GM12878 (cell line): Measurements from ENCODE around the gene TAGLN. TPM values are rescaled to one million over a fixed set of nuclear protein-coding genes. Genes with fewer than 3 reads are reported as not detected.

Experiments
- ATAC-seq: fragments of 200-7000 bp; cut with Tn5 transposase; 3 replicates; pipeline ENCODE4 v1.9.1; 2020; ENCODE audit warnings: mild to moderate bottlenecking, moderate library complexity
- BruUV-seq: library from RNA; stranded (reverse); fragments of 400-500 nt; replicated peaks from 2 replicates; lab custom pipeline; 2021; lab: Mats Ljungman, UMichigan
- CTCF ChIA-PET: fragments of 300-600 bp; sonication (Branson Sonifier 250); formaldehyde crosslinking; extraction: SDS; loops from one replicate; lab custom pipeline; 2021; ENCODE audit warnings: inconsistent platforms; lab: Yijun Ruan, JAX
- POLR2A ChIA-PET: fragments of 350-600 bp; formaldehyde crosslinking; extraction: SDS; loops from one replicate; lab custom pipeline; 2021; ENCODE audit warnings: inconsistent platforms; lab: Charles Lee
- RAD21 ChIA-PET: fragments of 300-600 bp; sonication (Branson Sonifier 250); formaldehyde crosslinking; loops from one replicate; lab custom pipeline; 2023; ENCODE audit warnings: antibody characterized with exemption; ENCODE audit not compliant: unreplicated experiment; lab: Charles Lee
- SMC1A ChIA-PET: fragments of 300-600 bp; sonication (Branson Sonifier 250); formaldehyde crosslinking; loops from one replicate; lab custom pipeline; 2023; ENCODE audit not compliant: unreplicated experiment, uncharacterized antibody; lab: Charles Lee
- DNase-seq: peaks from one replicate; pipeline ENCODE4 v3.0.0-alpha.2; 2011; ENCODE audit warnings: low read depth, low spot score
- FAIRE-seq: peaks from 3 replicates; lab custom pipeline; 2011; peaks lifted over from hg19 to GRCh38; lab: Jason Lieb, UNC
- H2AFZ ChIP-seq: 2 replicates; pipeline ENCODE4 v1.6.0; 2011; ENCODE audit warnings: low read depth, low read length, control low read depth; ENCODE audit not compliant: control insufficient read depth
- H3K27ac ChIP-seq: 2 replicates; pipeline ENCODE4 v1.5.1; 2011; ENCODE audit warnings: control low read depth; ENCODE audit not compliant: control insufficient read depth, insufficient read depth
- H3K27me3 ChIP-seq, 2 experiments: replicated peaks in 1 of 2; 2 replicates each; pipeline versions ENCODE4 v1.6.0 to v1.6.1; 2011; ENCODE audit warnings: low read length in 1 of 2; ENCODE audit not compliant: control insufficient read depth in 2 of 2, insufficient read depth in 2 of 2
- H3K36me3 ChIP-seq, 2 experiments: 2 replicates each; pipeline ENCODE4 v1.5.1; 2011; ENCODE audit warnings: low read length in 1 of 2; ENCODE audit not compliant: control insufficient read depth in 2 of 2, insufficient read depth in 2 of 2
- H3K4me1 ChIP-seq: 2 replicates; pipeline ENCODE4 v1.6.1; 2011; ENCODE audit warnings: mild to moderate bottlenecking, low read length, moderate library complexity, mixed read lengths; ENCODE audit not compliant: control insufficient read depth, insufficient read depth
- H3K4me2 ChIP-seq: 2 replicates; pipeline ENCODE4 v1.6.0; 2011; ENCODE audit warnings: control low read depth; ENCODE audit not compliant: control insufficient read depth, insufficient read depth
- H3K4me3 ChIP-seq: fragments of 200-600 bp; sonication (generic); 2 replicates; pipeline ENCODE4 v1.5.1; 2016
- H3K79me2 ChIP-seq: 2 replicates; pipeline ENCODE4 v1.6.0; 2011; ENCODE audit warnings: low read length; ENCODE audit not compliant: control insufficient read depth, insufficient read depth
- H3K9ac ChIP-seq: 2 replicates; pipeline ENCODE4 v1.8.0; 2011; ENCODE audit warnings: low read length, control low read depth, mixed read lengths; ENCODE audit not compliant: control insufficient read depth, insufficient read depth
- H3K9me3 ChIP-seq: replicated peaks from 3 replicates; pipeline ENCODE4 v1.5.1; 2011; ENCODE audit warnings: mild to moderate bottlenecking, low read length; ENCODE audit not compliant: control insufficient read depth, insufficient read depth
- H4K20me1 ChIP-seq: 2 replicates; pipeline ENCODE4 v1.6.0; 2011; ENCODE audit not compliant: control insufficient read depth, insufficient read depth
- ATF7 ChIP-seq: fragments of 450-650 bp; IDR thresholded peaks from 2 replicates; pipeline ENCODE4 v1.6.1; 2016; ENCODE audit warnings: low read depth, mild to moderate bottlenecking
- BMI1 ChIP-seq: fragments of 450-650 bp; IDR thresholded peaks from 2 replicates; pipeline ENCODE4 v1.6.1; 2016; ENCODE audit warnings: mild to moderate bottlenecking, moderate library complexity, borderline replicate concordance
- ELK1 ChIP-seq: IDR thresholded peaks from 2 replicates; pipeline ENCODE4 v1.6.1; 2012; ENCODE audit warnings: low read depth, low read length, improper control_type of control experiment
- MLLT1 ChIP-seq: fragments of 450-650 bp; IDR thresholded peaks from 2 replicates; pipeline ENCODE4 v1.6.1; 2016; ENCODE audit warnings: mild to moderate bottlenecking
- MXI1 ChIP-seq: fragments of 150-350 bp; IDR thresholded peaks from 2 replicates; pipeline ENCODE4 v1.6.1; 2011; ENCODE audit warnings: low read depth, mild to moderate bottlenecking, inconsistent platforms, low read length, improper control_type of control experiment
- MYB ChIP-seq: fragments of 150-350 bp; IDR thresholded peaks from 2 replicates; pipeline ENCODE4 v1.6.1; 2014; ENCODE audit warnings: mild to moderate bottlenecking, low read depth, low read length, borderline replicate concordance
- MYC ChIP-seq: IDR thresholded peaks from 2 replicates; pipeline ENCODE4 v1.6.1; 2011; ENCODE audit warnings: mild to moderate bottlenecking, low read length, moderate library complexity, inconsistent platforms; ENCODE audit not compliant: insufficient read depth, insufficient replicate concordance, insufficient read length, severe bottlenecking
- NKRF ChIP-seq: fragments of 450-650 bp; conservative IDR thresholded peaks from 2 replicates; pipeline ENCODE4 v1.6.1; 2017; ENCODE audit warnings: mild to moderate bottlenecking, moderate library complexity
- RELB ChIP-seq: fragments of 450-650 bp; IDR thresholded peaks from 2 replicates; pipeline ENCODE4 v1.6.1; 2017; ENCODE audit warnings: low read depth, mild to moderate bottlenecking, moderate library complexity
- SRF ChIP-seq, 2 experiments: IDR thresholded peaks; 2 replicates each; pipeline ENCODE4 v1.6.1; 2011; ENCODE audit warnings: low read depth in 2 of 2, low read length in 2 of 2, mild to moderate bottlenecking in 1 of 2, moderate library complexity in 1 of 2
- SUPT20H ChIP-seq: IDR thresholded peaks from 2 replicates; pipeline ENCODE4 v1.6.1; 2011; ENCODE audit warnings: low read depth, mild to moderate bottlenecking, low read length, moderate library complexity, borderline replicate concordance; ENCODE audit not compliant: control insufficient read depth
- TARDBP ChIP-seq: IDR thresholded peaks from 2 replicates; pipeline ENCODE4 v1.6.1; 2016; ENCODE audit warnings: borderline replicate concordance
- ZSCAN29 ChIP-seq: fragments of 450-650 bp; IDR thresholded peaks from 2 replicates; pipeline ENCODE4 v1.6.1; 2017; ENCODE audit warnings: mild to moderate bottlenecking, moderate library complexity
- WGBS: methylation state at CpG from one replicate; pipeline ENCODE4 v1.1.6; 2016; ENCODE audit warnings: low lambda C conversion rate; ENCODE audit not compliant: insufficient replicate concordance, insufficient coverage; ENCODE audit errors: missing lambda C conversion rate; 5-methylcytosine and 5-hydroxymethylcytosine counted together
- in situ Hi-C: fragments of 300-500 bp; cut with MboI; formaldehyde crosslinking; loops from 9 replicates; pipeline ENCODE4 v1.14.3; 2018; ENCODE audit warnings: mixed read lengths
- intact Hi-C: fragments of 100-400 bp; cut with micrococcal nuclease; formaldehyde crosslinking; loops from one replicate; pipeline ENCODE4 v1.14.2; 2022; ENCODE audit not compliant: unreplicated experiment
- polyA plus RNA-seq, 11 experiments: library from polyadenylated mRNA; depleted of rRNA in 4 of 11; unstranded in 6 of 11; stranded (reverse) in 5 of 11; fragments of >200 nt; fragmentation: Nextera tagmentation in 4 of 11; fragmentation: Illumina TruSeq in 1 of 11; extraction: Ambion mirVana in 4 of 11; extraction: Trizol in 1 of 11; gene quantifications; 1 replicate in 1 of 11; 2 replicates in 10 of 11; pipeline versions ENCODE4 v1.2.1 to v1.2.3, GENCODE V29; 2011 to 2016; ENCODE audit warnings: inconsistent platforms in 2 of 11, missing spikeins in 2 of 11, low read depth in 1 of 11
- total RNA-seq, 4 experiments: library from RNA; depleted of rRNA in 3 of 4; stranded (reverse); fragments of >200 nt in 3 of 4; fragmentation: Illumina TruSeq in 1 of 4; extraction: Trizol in 1 of 4; gene quantifications; 2 replicates each; pipeline versions ENCODE4 v1.2.1 to v1.2.3, GENCODE V29; 2013 to 2021

The TAGLN gene
- total and polyA plus RNA-seq, 10 of the 15 experiments (the other 5 are each of a cell fraction or from before 2014, with no cell fraction given), result 0.26 to 4.6 (median 1.7) TPM

- TF ChIP-seq MYB (no peak), NKRF (no peak), MYC (no peak), SRF (IDR thresholded peaks at IDR 0.05; ENCODE audit: low read depth in 2 of 2, low read length in 2 of 2) (no peak), MLLT1 (no peak), SUPT20H (no peak), ELK1 (no peak), TARDBP (no peak), BMI1 (no peak), RELB (no peak), ATF7 (no peak), ZSCAN29 (no peak), MXI1 (no peak)
- no peak overlapping the region for H2AFZ ChIP-seq
- in situ Hi-C loops, result no loop called here
- ATAC-seq, result no peak
- H3K4me2 ChIP-seq, result no peak overlapping the region
- H3K36me3 ChIP-seq, result peaks cover 6 to 8% of the 10 kb centered on the region in 2 experiments; a peak in 3 of 4 replicates
- WGBS, result 87% methylated on average over 15 of the region's 20 CpGs
- H3K27ac ChIP-seq, result peak overlapping the region; percentile 89
- RAD21 ChIA-PET, result interaction anchor here (2.1 kb wide), 1 partner anchor 9 kb away, joined by 6 read pairs; no protein-coding TSS in a partner anchor
- CTCF ChIA-PET, result interaction anchor here (1.7 kb wide), 1 partner anchor 8 kb away, joined by 9 read pairs; no protein-coding TSS in a partner anchor
- no peak for DNase-seq
- SMC1A ChIA-PET, result interaction anchor here (0.7 to 1.2 kb wide), 3 partner anchors 9 to 208 kb away, joined by 3 to 4 read pairs (median 3); partner anchors contain the start of gene PCSK7
- POLR2A ChIA-PET, result interaction anchor here (3.3 kb wide), 1 partner anchor 9 kb away, joined by 14 read pairs; the partner anchor contains the start of gene SIDT2
- no peak for FAIRE-seq
- no peak overlapping the region for H3K9ac ChIP-seq
- no peak overlapping the region for H3K4me3 ChIP-seq
- H4K20me1 ChIP-seq, result no peaks in the 10 kb centered on the region
- no peaks in the 10 kb centered on the region for H3K79me2 ChIP-seq
- no peaks in the 10 kb centered on the region for H3K9me3 ChIP-seq
- peaks cover 36% of the 10 kb centered on the region for H3K4me1 ChIP-seq
- H3K27me3 ChIP-seq, result no peaks in the 10 kb centered on the region
- intact Hi-C loops, result no loop called here
- no TSS peak for BruUV-seq
Observed at GRCh38 chr11:117188620-117189081, 10.5 kb upstream of the TAGLN start.
